ENCODE measurements around the gene LSAMP.
"Not testable (repeated sequence)": the region's sequence is repeated elsewhere in the genome, so short reads cannot be mapped to it uniquely, and the experiment has no call there.

- not testable (repeated sequence) for TF ChIP-seq SRF (IDR thresholded peaks at IDR 0.05; ENCODE audit: low read depth, low read length); SIN3A (conservative IDR thresholded peaks at IDR 0.05 in 1 of 2, IDR thresholded peaks at IDR 0.05 in 1 of 2; ENCODE audit: low read depth in 1 of 2, low read length in 2 of 2); EZH2 (IDR thresholded peaks at IDR 0.05; ENCODE audit: low read depth, low read length, severe bottlenecking); TAF1 (IDR thresholded peaks at IDR 0.05; ENCODE audit: low read depth, low read length)
Observed at GRCh38 chr3:116208830-116209229, 236.5 kb downstream of the LSAMP start.

Measured in H1 (cell line).